Liver (tissue), 9 donors: Measurements from ENCODE around the gene INPP5A. TPM values are rescaled to one million over a fixed set of nuclear protein-coding genes. Genes with fewer than 3 reads are reported as not detected.

Experiments
- DNase-seq: peaks from one replicate; pipeline ENCODE4 v3.0.0-alpha.2; 2017; ENCODE audit warnings: low spot score
- H3K27ac ChIP-seq, 2 donors: one replicate each; pipeline ENCODE4 v1.7.0; 2013; ENCODE audit warnings: inconsistent platforms in 2 of 2, low read length in 2 of 2, control low read depth in 1 of 2, low read depth in 1 of 2, mild to moderate bottlenecking in 1 of 2
- H3K27me3 ChIP-seq, 4 donors: one replicate each; pipeline versions ENCODE4 v1.6.1 to v1.7.0; 2013; ENCODE audit warnings: low read length in 3 of 4, inconsistent platforms in 1 of 4, mild to moderate bottlenecking in 1 of 4, moderate library complexity in 1 of 4; ENCODE audit not compliant: control insufficient read depth in 4 of 4, insufficient read depth in 4 of 4
- H3K36me3 ChIP-seq, 4 donors: one replicate each; pipeline versions ENCODE4 v1.6.1 to v1.7.0; 2013; ENCODE audit warnings: low read length in 3 of 4, mild to moderate bottlenecking in 3 of 4, low read depth in 1 of 4, moderate library complexity in 1 of 4; ENCODE audit not compliant: control insufficient read depth in 4 of 4, insufficient read depth in 3 of 4
- H3K4me1 ChIP-seq, 4 donors: one replicate each; pipeline versions ENCODE4 v1.6.1 to v1.7.0; 2013; ENCODE audit warnings: low read length in 3 of 4, mild to moderate bottlenecking in 3 of 4, moderate library complexity in 1 of 4; ENCODE audit not compliant: control insufficient read depth in 4 of 4, insufficient read depth in 4 of 4
- H3K4me3 ChIP-seq, 3 donors: one replicate each; pipeline versions ENCODE4 v1.6.1 to v1.7.0; 2013; ENCODE audit warnings: low read length in 3 of 3, control low read depth in 1 of 3, low read depth in 1 of 3, mild to moderate bottlenecking in 1 of 3
- H3K9ac ChIP-seq, 2 donors: one replicate each; pipeline ENCODE4 v1.7.0; 2013; ENCODE audit warnings: low read length in 2 of 2, mild to moderate bottlenecking in 2 of 2, moderate library complexity in 2 of 2, control low read depth in 1 of 2, low read depth in 1 of 2
- H3K9me3 ChIP-seq, 4 donors: one replicate each; pipeline versions ENCODE4 v1.6.1 to v1.7.0; 2013; ENCODE audit warnings: low read length in 3 of 4; ENCODE audit not compliant: control insufficient read depth in 4 of 4
- ATF3 ChIP-seq: IDR thresholded peaks from 2 replicates; pipeline ENCODE4 v1.6.1; 2016; ENCODE audit warnings: antibody characterized with exemption
- CTCF ChIP-seq: fragments of 150-350 bp; IDR thresholded peaks from 2 replicates; pipeline ENCODE4 v1.5.1; 2017; ENCODE audit warnings: improper control_type of control experiment, low read depth, low read length; ENCODE audit not compliant: missing input control
- EGR1 ChIP-seq, 2 donors: IDR thresholded peaks; 2 replicates each; pipeline ENCODE4 v1.6.1; 2016 to 2018; ENCODE audit warnings: antibody characterized with exemption in 2 of 2, low read depth in 2 of 2
- FOXA1 ChIP-seq: IDR thresholded peaks from 2 replicates; pipeline ENCODE4 v1.6.1; 2016; ENCODE audit warnings: antibody characterized with exemption
- FOXA2 ChIP-seq: IDR thresholded peaks from 2 replicates; pipeline ENCODE4 v1.6.1; 2016; ENCODE audit warnings: antibody characterized with exemption
- GABPA ChIP-seq, 2 donors: IDR thresholded peaks in 1 of 2; conservative IDR thresholded peaks in 1 of 2; 2 replicates each; pipeline ENCODE4 v1.6.1; 2016; ENCODE audit warnings: antibody characterized with exemption in 2 of 2, mild to moderate bottlenecking in 1 of 2, moderate library complexity in 1 of 2
- HNF4A ChIP-seq, 2 donors: conservative IDR thresholded peaks; 2 replicates each; pipeline ENCODE4 v1.6.1; 2016; ENCODE audit warnings: antibody characterized with exemption in 2 of 2, mild to moderate bottlenecking in 2 of 2
- HNF4G ChIP-seq: IDR thresholded peaks from 2 replicates; pipeline ENCODE4 v1.6.1; 2016; ENCODE audit warnings: antibody characterized with exemption
- JUND ChIP-seq, 2 donors: IDR thresholded peaks; 2 replicates each; pipeline ENCODE4 v1.6.1; 2016; ENCODE audit warnings: antibody characterized with exemption in 2 of 2
- MAX ChIP-seq: IDR thresholded peaks from 2 replicates; pipeline ENCODE4 v1.6.1; 2016; ENCODE audit warnings: antibody characterized with exemption
- NR2F2 ChIP-seq: IDR thresholded peaks from 2 replicates; pipeline ENCODE4 v1.6.1; 2016; ENCODE audit warnings: antibody characterized with exemption
- RAD21 ChIP-seq, 2 donors: IDR thresholded peaks; 2 replicates each; pipeline ENCODE4 v1.6.1; 2016; ENCODE audit warnings: antibody characterized with exemption in 2 of 2, mild to moderate bottlenecking in 2 of 2
- REST ChIP-seq: IDR thresholded peaks from 2 replicates; pipeline ENCODE4 v1.6.1; 2016; ENCODE audit warnings: antibody characterized with exemption, mild to moderate bottlenecking
- RXRA ChIP-seq, 2 donors: IDR thresholded peaks; 2 replicates each; pipeline ENCODE4 v1.6.1; 2017 to 2018; ENCODE audit warnings: antibody characterized with exemption in 2 of 2, mild to moderate bottlenecking in 1 of 2
- SP1 ChIP-seq: IDR thresholded peaks from 2 replicates; pipeline ENCODE4 v1.6.1; 2018; ENCODE audit warnings: antibody characterized with exemption, mild to moderate bottlenecking
- TAF1 ChIP-seq: conservative IDR thresholded peaks from 2 replicates; pipeline ENCODE4 v1.6.1; 2016; ENCODE audit warnings: antibody characterized with exemption, mild to moderate bottlenecking
- YY1 ChIP-seq: IDR thresholded peaks from 2 replicates; pipeline ENCODE4 v1.6.1; 2016; ENCODE audit warnings: antibody characterized with exemption, mild to moderate bottlenecking
- ZBTB33 ChIP-seq: IDR thresholded peaks from 2 replicates; pipeline ENCODE4 v1.6.1; 2016; ENCODE audit warnings: antibody characterized with exemption
- WGBS: extraction: QIAGEN DNeasy Blood & Tissue Kit; methylation state at CpG from one replicate; pipeline ENCODE4 v1.1.7; 2013; 5-methylcytosine and 5-hydroxymethylcytosine counted together
- polyA plus RNA-seq, 2 donors: library from polyadenylated mRNA; stranded (reverse) in 1 of 2; unstranded in 1 of 2; fragments of 200-250 nt in 1 of 2; fragments of >200 nt in 1 of 2; fragmentation: Nextera tagmentation in 1 of 2; extraction: Ambion mirVana in 1 of 2; gene quantifications; one replicate each; pipeline versions ENCODE4 v1.2.1 to v1.2.3, GENCODE V29; 2013 to 2015
- total RNA-seq, 2 donors: library from RNA; depleted of rRNA; stranded (reverse); fragments of >200 nt; gene quantifications; one replicate each; pipeline ENCODE4 v1.2.3, GENCODE V29; 2014
- donor health status: healthy.
- donor health status: healthy.
- donor health status: healthy.
- donor health status: healthy.
- donor health status: healthy.

INPP5A gene
- total and polyA plus RNA-seq, 4 donors, result 4.3 to 26.5 (median 10.9) TPM

- Histone ChIP-seq H3K4me3 (no peak overlapping the region), H3K27ac (no peak overlapping the region), H3K27me3 (no peaks in the 10 kb centered on the region), H3K4me1 (peaks cover 17 to 57% (median 41%) of the 10 kb centered on the region in 4 donors), H3K9ac (no peak overlapping the region), H3K36me3 (no peaks in the 10 kb centered on the region), H3K9me3 (no peaks in the 10 kb centered on the region)
- WGBS, result 96% methylated on average over 3 of the region's 3 CpGs
- no peak for DNase-seq
- no peak for TF ChIP-seq EGR1 (IDR thresholded peaks at IDR 0.05; ENCODE audit: low read depth in 2 of 2)
- TF ChIP-seq NR2F2, result no peak
- TF ChIP-seq RXRA (IDR thresholded peaks at IDR 0.05), result no peak
- TF ChIP-seq YY1, result no peak
- no peak for TF ChIP-seq ZBTB33
- no peak for TF ChIP-seq RAD21 (IDR thresholded peaks at IDR 0.05)
- no peak for TF ChIP-seq JUND (IDR thresholded peaks at IDR 0.05)
- no peak for TF ChIP-seq CTCF
- TF ChIP-seq MAX, result no peak
- no peak for TF ChIP-seq FOXA2
- no peak for TF ChIP-seq HNF4A (conservative IDR thresholded peaks at IDR 0.05)
- TF ChIP-seq REST, result no peak
- no peak for TF ChIP-seq TAF1
- TF ChIP-seq GABPA (IDR thresholded peaks at IDR 0.05 in 1 of 2, conservative IDR thresholded peaks at IDR 0.05 in 1 of 2), result no peak
- no peak for TF ChIP-seq SP1
- no peak for TF ChIP-seq HNF4G
- TF ChIP-seq ATF3, result no peak
- no peak for TF ChIP-seq FOXA1
These were observed 5.2 kb downstream of the INPP5A start for GRCh38 chr10:132542819-132543218.
